ENCODE results near the gene CYP3A5. TPM values are rescaled to one million over a fixed set of nuclear protein-coding genes. Genes with fewer than 3 reads are reported as not detected.

CYP3A5 gene
- total and polyA plus RNA-seq, 2 of the 13 experiments (the other 11 are each of a cell fraction or from before 2014, with no cell fraction given) = 5.7 to 9.3 TPM

DNA sequence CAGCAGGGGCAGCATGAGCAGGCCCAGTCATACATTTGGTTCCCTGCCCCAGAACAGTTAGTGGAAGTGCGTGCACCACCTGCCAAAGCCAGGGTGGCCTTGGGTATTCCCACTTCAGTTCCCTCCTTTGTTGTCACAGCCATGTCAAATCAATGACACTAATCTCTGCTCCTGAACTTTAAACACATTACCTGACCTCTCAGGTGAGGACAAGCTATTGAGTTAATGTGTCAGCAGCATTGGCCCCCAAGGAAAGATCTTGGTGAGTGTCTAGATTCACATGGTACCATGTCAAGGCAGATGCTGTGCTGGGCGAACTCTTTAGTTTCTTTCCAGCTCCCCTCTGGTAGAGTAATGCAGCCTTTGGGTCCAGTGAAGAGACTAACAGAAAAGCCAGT lies 2.1 kb downstream of the CYP3A5 start (continued):
- TF ChIP-seq, protein P1, sequence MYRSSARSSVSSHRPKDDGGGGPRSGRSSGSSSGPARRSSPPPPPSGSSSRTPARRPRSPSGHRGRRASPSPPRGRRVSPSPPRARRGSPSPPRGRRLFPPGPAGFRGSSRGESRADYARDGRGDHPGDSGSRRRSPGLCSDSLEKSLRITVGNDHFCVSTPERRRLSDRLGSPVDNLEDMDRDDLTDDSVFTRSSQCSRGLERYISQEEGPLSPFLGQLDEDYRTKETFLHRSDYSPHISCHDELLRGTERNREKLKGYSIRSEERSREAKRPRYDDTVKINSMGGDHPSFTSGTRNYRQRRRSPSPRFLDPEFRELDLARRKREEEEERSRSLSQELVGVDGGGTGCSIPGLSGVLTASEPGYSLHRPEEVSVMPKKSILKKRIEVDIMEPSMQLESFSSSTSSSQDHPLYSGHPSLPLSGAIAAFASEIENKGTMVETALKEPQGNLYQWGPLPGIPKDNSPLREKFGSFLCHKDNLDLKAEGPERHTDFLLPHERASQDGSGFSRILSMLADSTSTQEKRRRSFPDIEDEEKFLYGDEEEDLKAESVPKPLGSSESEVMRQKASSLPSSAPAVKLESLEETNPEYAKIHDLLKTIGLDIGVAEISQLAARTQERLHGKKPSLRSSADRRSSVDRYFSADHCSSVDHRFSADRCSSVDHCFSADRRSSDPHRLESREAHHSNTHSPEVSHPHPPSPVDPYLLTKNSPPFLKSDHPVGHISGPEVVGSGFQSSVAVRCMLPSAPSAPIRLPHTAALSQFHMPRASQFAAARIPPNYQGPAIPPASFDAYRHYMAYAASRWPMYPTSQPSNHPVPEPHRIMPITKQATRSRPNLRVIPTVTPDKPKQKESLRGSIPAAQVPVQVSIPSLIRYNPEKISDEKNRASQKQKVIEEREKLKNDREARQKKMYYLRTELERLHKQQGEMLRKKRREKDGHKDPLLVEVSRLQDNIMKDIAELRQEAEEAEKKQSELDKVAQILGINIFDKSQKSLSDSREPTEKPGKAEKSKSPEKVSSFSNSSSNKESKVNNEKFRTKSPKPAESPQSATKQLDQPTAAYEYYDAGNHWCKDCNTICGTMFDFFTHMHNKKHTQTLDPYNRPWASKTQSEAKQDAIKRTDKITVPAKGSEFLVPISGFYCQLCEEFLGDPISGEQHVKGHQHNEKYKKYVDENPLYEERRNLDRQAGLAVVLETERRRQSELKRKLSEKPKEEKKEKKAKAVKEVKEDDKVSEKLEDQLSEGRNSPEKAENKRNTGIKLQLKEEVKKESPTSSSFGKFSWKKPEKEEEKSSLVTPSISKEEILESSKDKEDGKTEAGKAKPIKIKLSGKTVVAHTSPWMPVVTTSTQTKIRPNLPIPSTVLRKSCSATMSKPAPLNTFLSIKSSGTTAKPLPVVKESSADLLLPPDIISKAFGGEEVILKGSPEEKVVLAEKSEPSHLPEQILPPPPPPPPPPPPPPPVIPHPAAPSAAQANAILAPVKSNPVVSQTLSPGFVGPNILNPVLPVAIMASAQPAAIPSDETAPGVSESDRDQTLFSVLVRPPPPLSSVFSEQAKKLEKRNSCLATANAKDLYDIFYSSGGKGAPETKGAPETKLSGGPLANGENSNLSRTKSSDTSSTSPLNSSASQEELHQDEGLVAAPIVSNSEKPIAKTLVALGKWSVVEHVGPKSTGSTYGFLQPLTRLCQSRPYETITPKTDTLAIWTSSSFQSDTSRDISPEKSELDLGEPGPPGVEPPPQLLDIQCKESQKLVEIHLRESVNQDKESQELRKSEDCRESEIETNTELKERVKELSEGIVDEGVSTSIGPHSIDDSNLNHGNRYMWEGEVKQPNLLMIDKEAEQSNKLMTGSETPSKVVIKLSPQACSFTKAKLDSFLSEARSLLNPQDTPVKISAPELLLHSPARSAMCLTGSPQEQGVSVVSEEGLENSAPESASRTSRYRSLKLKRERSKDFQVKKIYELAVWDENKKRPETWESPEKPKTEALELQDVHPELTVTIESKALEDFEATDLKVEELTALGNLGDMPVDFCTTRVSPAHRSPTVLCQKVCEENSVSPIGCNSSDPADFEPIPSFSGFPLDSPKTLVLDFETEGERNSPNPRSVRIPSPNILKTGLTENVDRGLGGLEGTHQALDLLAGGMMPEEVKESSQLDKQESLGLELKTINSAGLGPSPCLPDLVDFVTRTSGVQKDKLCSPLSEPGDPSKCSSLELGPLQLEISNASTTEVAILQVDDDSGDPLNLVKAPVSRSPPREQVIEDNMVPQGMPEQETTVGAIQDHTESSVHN (CRISPR knock-in tag; IDR thresholded peaks at IDR 0.05) = no peak
- no peak for TF ChIP-seq HNRNPLL (IDR thresholded peaks at IDR 0.05; ENCODE audit: low read depth, low read length, poor library complexity, severe bottlenecking)
- TF ChIP-seq, protein P2, sequence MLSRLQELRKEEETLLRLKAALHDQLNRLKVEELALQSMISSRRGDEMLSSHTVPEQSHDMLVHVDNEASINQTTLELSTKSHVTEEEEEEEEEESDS (CRISPR knock-in tag; IDR thresholded peaks at IDR 0.05; ENCODE audit: borderline replicate concordance) = no peak
- TF ChIP-seq, protein P3, sequence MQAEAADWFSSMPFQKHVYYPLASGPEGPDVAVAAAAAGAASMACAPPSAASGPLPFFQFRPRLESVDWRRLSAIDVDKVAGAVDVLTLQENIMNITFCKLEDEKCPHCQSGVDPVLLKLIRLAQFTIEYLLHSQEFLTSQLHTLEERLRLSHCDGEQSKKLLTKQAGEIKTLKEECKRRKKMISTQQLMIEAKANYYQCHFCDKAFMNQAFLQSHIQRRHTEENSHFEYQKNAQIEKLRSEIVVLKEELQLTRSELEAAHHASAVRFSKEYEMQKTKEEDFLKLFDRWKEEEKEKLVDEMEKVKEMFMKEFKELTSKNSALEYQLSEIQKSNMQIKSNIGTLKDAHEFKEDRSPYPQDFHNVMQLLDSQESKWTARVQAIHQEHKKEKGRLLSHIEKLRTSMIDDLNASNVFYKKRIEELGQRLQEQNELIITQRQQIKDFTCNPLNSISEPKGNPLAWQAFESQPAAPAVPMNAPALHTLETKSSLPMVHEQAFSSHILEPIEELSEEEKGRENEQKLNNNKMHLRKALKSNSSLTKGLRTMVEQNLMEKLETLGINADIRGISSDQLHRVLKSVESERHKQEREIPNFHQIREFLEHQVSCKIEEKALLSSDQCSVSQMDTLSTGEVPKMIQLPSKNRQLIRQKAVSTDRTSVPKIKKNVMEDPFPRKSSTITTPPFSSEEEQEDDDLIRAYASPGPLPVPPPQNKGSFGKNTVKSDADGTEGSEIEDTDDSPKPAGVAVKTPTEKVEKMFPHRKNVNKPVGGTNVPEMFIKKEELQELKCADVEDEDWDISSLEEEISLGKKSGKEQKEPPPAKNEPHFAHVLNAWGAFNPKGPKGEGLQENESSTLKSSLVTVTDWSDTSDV (CRISPR knock-in tag; IDR thresholded peaks at IDR 0.05) = no peak
- no peak for TF ChIP-seq SRF (IDR thresholded peaks at IDR 0.05; ENCODE audit: low read depth, low read length)
- TF ChIP-seq, protein P4, sequence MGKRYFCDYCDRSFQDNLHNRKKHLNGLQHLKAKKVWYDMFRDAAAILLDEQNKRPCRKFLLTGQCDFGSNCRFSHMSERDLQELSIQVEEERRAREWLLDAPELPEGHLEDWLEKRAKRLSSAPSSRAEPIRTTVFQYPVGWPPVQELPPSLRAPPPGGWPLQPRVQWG (CRISPR knock-in tag; IDR thresholded peaks at IDR 0.05; ENCODE audit: borderline replicate concordance, low read depth) = no peak
- TF ChIP-seq ZKSCAN8 (CRISPR knock-in tag; IDR thresholded peaks at IDR 0.05; ENCODE audit: borderline replicate concordance) = peak; percentile 70; the same call in 1 of the 2 replicates
- no peak for TF ChIP-seq RELA (CRISPR knock-in tag; IDR thresholded peaks at IDR 0.05)
- no peak; the same call in 1 of the 2 replicates for TF ChIP-seq MXD4 (CRISPR knock-in tag; IDR thresholded peaks at IDR 0.05)
- TF ChIP-seq JARID2 (CRISPR knock-in tag; IDR thresholded peaks at IDR 0.05; ENCODE audit: insufficient replicate concordance) = no peak
- TF ChIP-seq NCOA2 (CRISPR knock-in tag; IDR thresholded peaks at IDR 0.05) = peak; percentile 87
- no peak for TF ChIP-seq GTF2F1 (IDR thresholded peaks at IDR 0.05; ENCODE audit: low read length)
- 0 out of 2 replicates have a peak, but pooled peaks have one; percentile 62 for TF ChIP-seq TOPORS (CRISPR knock-in tag; IDR thresholded peaks at IDR 0.05)
- peak; percentile 72; the same call in 1 of the 2 replicates for TF ChIP-seq BRCA1 (CRISPR knock-in tag; IDR thresholded peaks at IDR 0.05)
- TF ChIP-seq, protein P5, sequence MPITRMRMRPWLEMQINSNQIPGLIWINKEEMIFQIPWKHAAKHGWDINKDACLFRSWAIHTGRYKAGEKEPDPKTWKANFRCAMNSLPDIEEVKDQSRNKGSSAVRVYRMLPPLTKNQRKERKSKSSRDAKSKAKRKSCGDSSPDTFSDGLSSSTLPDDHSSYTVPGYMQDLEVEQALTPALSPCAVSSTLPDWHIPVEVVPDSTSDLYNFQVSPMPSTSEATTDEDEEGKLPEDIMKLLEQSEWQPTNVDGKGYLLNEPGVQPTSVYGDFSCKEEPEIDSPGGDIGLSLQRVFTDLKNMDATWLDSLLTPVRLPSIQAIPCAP (CRISPR knock-in tag; IDR thresholded peaks at IDR 0.05; ENCODE audit: low read depth) = no peak
- no peak for TF ChIP-seq ELF1 (CRISPR knock-in tag; IDR thresholded peaks at IDR 0.05)
- no peak for TF ChIP-seq ZFP1 (CRISPR knock-in tag; IDR thresholded peaks at IDR 0.05)
- no peak for TF ChIP-seq EZH2 (conservative IDR thresholded peaks at IDR 0.05; ENCODE audit: low read depth, low read length)

Measured in HepG2 (cell line).